ENCODE results near the gene FGG.

- TF ChIP-seq CTCF (IDR thresholded peaks at IDR 0.05), result no peak
- TF ChIP-seq ZFX (IDR thresholded peaks at IDR 0.05; ENCODE audit: borderline replicate concordance), result no peak
These were observed 27.0 kb downstream of the FGG start for GRCh38 chr4:154585369-154586018.

All from 22Rv1 (cell line).